Heart right ventricle (tissue), 16 donors: ENCODE results near the gene CTDSP1. TPM values are rescaled to one million over a fixed set of nuclear protein-coding genes. Genes with fewer than 3 reads are reported as not detected.

Experiments
- ATAC-seq, 8 donors: fragments of 200-7000 bp; cut with Tn5 transposase; one replicate each; pipeline ENCODE4 v1.9.1; 2020; ENCODE audit warnings: mild to moderate bottlenecking in 8 of 8, moderate library complexity in 8 of 8, moderate number of reproducible peaks in 1 of 8
- DNase-seq, 2 donors: peaks; one replicate each; pipeline ENCODE4 v3.0.0-alpha.2; 2020
- H3K27ac ChIP-seq, 10 donors: fragments of 200-600 bp; sonication (generic) in 2 of 10; one replicate each; pipeline versions ENCODE4 v1.5.0 to v1.8.0; 2020 to 2022; ENCODE audit warnings: mild to moderate bottlenecking in 3 of 10
- H3K27me3 ChIP-seq, 7 donors: fragments of 200-600 bp; one replicate each; pipeline ENCODE4 v1.8.0; 2021 to 2022; ENCODE audit warnings: mild to moderate bottlenecking in 2 of 7
- H3K36me3 ChIP-seq, 9 donors: fragments of 200-600 bp; sonication (generic) in 1 of 9; one replicate each; pipeline versions ENCODE4 v1.5.0 to v1.8.0; 2020 to 2022; ENCODE audit warnings: mild to moderate bottlenecking in 2 of 9
- H3K4me1 ChIP-seq, 9 donors: fragments of 200-600 bp; sonication (generic) in 1 of 9; one replicate each; pipeline versions ENCODE4 v1.5.0 to v1.8.0; 2020 to 2022; ENCODE audit warnings: mild to moderate bottlenecking in 4 of 9
- H3K4me3 ChIP-seq, 10 donors: fragments of 200-600 bp; sonication (generic) in 2 of 10; one replicate each; pipeline versions ENCODE4 v1.5.0 to v1.8.0; 2020 to 2022; ENCODE audit warnings: mild to moderate bottlenecking in 7 of 10, moderate library complexity in 2 of 10
- H3K9me3 ChIP-seq, 11 donors: fragments of 200-600 bp in 10 of 11; sonication (generic) in 2 of 11; one replicate each; pipeline versions ENCODE4 v1.5.0 to v1.8.0; 2013 to 2022; ENCODE audit warnings: mild to moderate bottlenecking in 2 of 11, control low read depth in 1 of 11, moderate library complexity in 1 of 11
- CTCF ChIP-seq, 9 donors: fragments of 200-600 bp; sonication (generic) in 2 of 9; IDR thresholded peaks; one replicate each; pipeline versions ENCODE4 v1.5.0 to v1.8.0; 2021 to 2022; ENCODE audit warnings: antibody characterized with exemption in 9 of 9, mild to moderate bottlenecking in 5 of 9, moderate library complexity in 1 of 9
- WGBS, 2 donors: extraction: QIAGEN DNeasy Blood & Tissue Kit; methylation state at CpG; one replicate each; pipeline ENCODE4 v1.1.7; 2013; ENCODE audit warnings: inconsistent platforms in 1 of 2; 5-methylcytosine and 5-hydroxymethylcytosine counted together
- intact Hi-C, 10 donors: fragments of 100-400 bp; cut with DNase I; formaldehyde crosslinking; loops; one replicate each; pipeline versions ENCODE4 v1.11.1 to v1.14.2; 2022
- polyA plus RNA-seq, 2 donors: library from polyadenylated mRNA; stranded (reverse); fragments of 200-250 nt; gene quantifications; one replicate each; pipeline ENCODE4 v1.2.3, GENCODE V29; 2013
- total RNA-seq, 10 donors: library from RNA; stranded (reverse); fragmentation: NEBNext Ultra II Directional in 3 of 10; extraction: Animal tissue kit (Norgen Biotek cat#: 25700) in 3 of 10; gene quantifications; one replicate each; pipeline versions ENCODE4 v1.2.1 to v1.2.4, GENCODE V29; 2021 to 2023
- donor health status: Arrhythmogenic right ventricular cardiomyopathy.
- donor health status: ischemic (EF 13 %, LVEDD 7.1; RV severe dilation, severe dysfunction).
- donor health status: healthy with polysubstance abuse.
- donor health status: DM: no; HTN: yes; CAD: no.
- donor health status: DM: no; HTN: no; CAD: no.
- donor health status: ischemic (EF 25% LVEDD 6.9; RV normal size, moderate dysfunction).
- donor health status: ischemic (EF 25% LVEDD 5.7; RV mildly dilated, moderate dysfunction).
- donor health status: healthy.
- donor health status: DM: yes; HTN: yes; CAD: no.
- donor health status: Ischemic cardiomyopathy.
- donor health status: ischemic (EF 35%, LVEDD 5.7; RV mildly dilated, moderate dysfunction).
- donor health status: nonischemic (EF 11% LVEDD 7.7; RV severe dilation, severe dysfunction).
- donor health status: DM: yes; HTN: yes; CAD: no.
- donor health status: PGD.
- donor health status: ischemic (EF 29% LVEDD 5.4; RV normal size, mild dysfunction).
- donor health status: nonischemic (EF 23%, LVEDD 6.1; RV moderate dilation, normal function).

The CTDSP1 gene
- total and polyA plus RNA-seq, 12 donors = 77.9 to 118 (median 89.5) TPM

- intact Hi-C loops = loop anchor here in 8 of 10 donors (2.0 to 10.0 kb wide), 9 partner anchors 55 to 250 kb away; partner anchors contain the start of genes BCS1L (in 3 of the 8) and ZNF142 (in 3 of the 8)
- Histone ChIP-seq H3K36me3 (peaks cover 0 to 34% (median 28%) of the 10 kb centered on the region in 9 donors), H3K4me1 (peaks cover 20 to 56% (median 42%) of the 10 kb centered on the region in 9 donors), H3K27ac (peak overlapping the region; percentile 81 to 95 (median 92)), H3K9me3 (no peaks in the 10 kb centered on the region), H3K27me3 (no peaks in the 10 kb centered on the region), H3K4me3 (peak overlapping the region; percentile 19 to 63 (median 50))
- DNase-seq (peak; percentile 48 to 71), ATAC-seq (peak; percentile 1 to 51 (median 24))
- WGBS, 2 donors = 11 to 13% methylated on average over 13 of the region's 13 CpGs
- no peak for TF ChIP-seq CTCF (IDR thresholded peaks at IDR 0.05)
Observed at GRCh38 chr2:218406949-218407618, 7.4 kb downstream of the CTDSP1 start.

GRCh38 chr2:218407717-218408116 lies 8.0 kb downstream of the CTDSP1 start:
- 85 to 87% methylated on average over 8 of the region's 8 CpGs for WGBS, 2 donors
- Histone ChIP-seq H3K4me3 (peak overlapping the region in 1 of 10 donors; percentile 63), H3K36me3 (peaks cover 0 to 28% (median 21%) of the 10 kb centered on the region in 9 donors), H3K27ac (peak overlapping the region in 8 of 10 donors; percentile 91 to 95 (median 93)), H3K4me1 (peaks cover 16 to 50% (median 36%) of the 10 kb centered on the region in 9 donors), H3K27me3 (no peaks in the 10 kb centered on the region), H3K9me3 (no peaks in the 10 kb centered on the region)
- ATAC-seq = no peak
- intact Hi-C loops = loop anchor here in 8 of 10 donors (2.0 to 10.0 kb wide), 9 partner anchors 55 to 250 kb away; partner anchors contain the start of genes BCS1L (in 3 of the 8) and ZNF142 (in 3 of the 8)
- no peak for DNase-seq
- no peak for TF ChIP-seq CTCF (IDR thresholded peaks at IDR 0.05)

- Histone ChIP-seq H3K27me3 (no peaks in the 10 kb centered on the region), H3K27ac (no peak overlapping the region), H3K36me3 (no peaks in the 10 kb centered on the region), H3K4me3 (no peak overlapping the region), H3K4me1 (no peaks in the 10 kb centered on the region), H3K9me3 (no peaks in the 10 kb centered on the region)
- DNase-seq = no peak
- no peak for ATAC-seq
- 92 to 94% methylated on average over 5 of the region's 5 CpGs for WGBS, 2 donors
- no peak for TF ChIP-seq CTCF (IDR thresholded peaks at IDR 0.05)
- intact Hi-C loops = loop anchor here in 2 of 10 donors (10.0 kb wide), 1 partner anchor 226 kb away; no protein-coding TSS in a partner anchor
Observed at GRCh38 chr2:218418321-218418716, 18.7 kb downstream of the CTDSP1 start.

- DNase-seq = no peak
- Histone ChIP-seq H3K4me3 (no peak within 1 kb of the TSS), H3K36me3 (no peaks in the 10 kb centered on the region), H3K9me3 (no peaks in the 10 kb centered on the region), H3K4me1 (no peaks in the 10 kb centered on the region), H3K27me3 (no peaks in the 10 kb centered on the region), H3K27ac (no peak within 1 kb of the TSS)
- intact Hi-C loops = loop anchor here in 2 of 10 donors (10.0 kb wide), 1 partner anchor 226 kb away; no protein-coding TSS in a partner anchor
- no peak for TF ChIP-seq CTCF (IDR thresholded peaks at IDR 0.05)
- 82% methylated on average over 9 of the region's 9 CpGs for WGBS, 2 donors
- ATAC-seq = peak in 1 of 8 donors; percentile 20
Observed at GRCh38 chr2:218418717-218419458, 19.2 kb downstream of the CTDSP1 start, which contains the start of gene VIL1. Gene VIL1, plus strand, starts transcription at chr2:218419123. Its CDS starts 4,656 bp downstream, at chr2:218423779.
